ENCODE measurements around the gene DTYMK.

Gene DTYMK

GRCh38 chr2:241632478-241633325, 53.9 kb downstream of the DTYMK start:
- Histone ChIP-seq H3K4me1 (ENCODE audit: control insufficient read depth in 1 of 2, insufficient read depth in 1 of 2, low read depth in 1 of 2, low read length in 1 of 2) (peaks cover 9 to 10% of the 10 kb centered on the region in 2 experiments), H3K27me3 (no peaks in the 10 kb centered on the region), H3K9me3 (no peaks in the 10 kb centered on the region), H3K27ac (no peak overlapping the region), H3K36me3 (peaks cover 18% of the 10 kb centered on the region), H3K4me3 (ENCODE audit: low read depth in 1 of 2, low read length in 1 of 2) (no peak overlapping the region)
- TF ChIP-seq CTCF (IDR thresholded peaks at IDR 0.05) = no peak

- H3K4me1 ChIP-seq (ENCODE audit: control insufficient read depth in 1 of 2, insufficient read depth in 1 of 2, low read depth in 1 of 2, low read length in 1 of 2) = no peaks in the 10 kb centered on the region
- H3K27me3 ChIP-seq = no peaks in the 10 kb centered on the region
- H3K4me3 ChIP-seq (ENCODE audit: low read depth in 1 of 2, low read length in 1 of 2) = no peak overlapping the region
- no peaks in the 10 kb centered on the region for H3K9me3 ChIP-seq
- no peak for TF ChIP-seq CTCF (IDR thresholded peaks at IDR 0.05)
- H3K36me3 ChIP-seq = peaks cover 18% of the 10 kb centered on the region
- no peak overlapping the region for H3K27ac ChIP-seq
These were observed 56.7 kb downstream of the DTYMK start for GRCh38 chr2:241629762-241630435.

GRCh38 chr2:241627675-241628074, 58.9 kb downstream of the DTYMK start:
- H3K27me3 ChIP-seq = no peaks in the 10 kb centered on the region

More at GRCh38 chr2:241627675-241628074, 58.9 kb downstream of the DTYMK start:
- Histone ChIP-seq H3K27ac (no peak overlapping the region), H3K4me3 (ENCODE audit: low read depth in 1 of 2, low read length in 1 of 2) (no peak overlapping the region), H3K4me1 (ENCODE audit: control insufficient read depth in 1 of 2, insufficient read depth in 1 of 2, low read depth in 1 of 2, low read length in 1 of 2) (no peaks in the 10 kb centered on the region), H3K36me3 (peaks cover 7% of the 10 kb centered on the region), H3K9me3 (no peaks in the 10 kb centered on the region)
- no peak for TF ChIP-seq CTCF (IDR thresholded peaks at IDR 0.05)
